ENCODE data around the gene TRIM24.

DNA sequence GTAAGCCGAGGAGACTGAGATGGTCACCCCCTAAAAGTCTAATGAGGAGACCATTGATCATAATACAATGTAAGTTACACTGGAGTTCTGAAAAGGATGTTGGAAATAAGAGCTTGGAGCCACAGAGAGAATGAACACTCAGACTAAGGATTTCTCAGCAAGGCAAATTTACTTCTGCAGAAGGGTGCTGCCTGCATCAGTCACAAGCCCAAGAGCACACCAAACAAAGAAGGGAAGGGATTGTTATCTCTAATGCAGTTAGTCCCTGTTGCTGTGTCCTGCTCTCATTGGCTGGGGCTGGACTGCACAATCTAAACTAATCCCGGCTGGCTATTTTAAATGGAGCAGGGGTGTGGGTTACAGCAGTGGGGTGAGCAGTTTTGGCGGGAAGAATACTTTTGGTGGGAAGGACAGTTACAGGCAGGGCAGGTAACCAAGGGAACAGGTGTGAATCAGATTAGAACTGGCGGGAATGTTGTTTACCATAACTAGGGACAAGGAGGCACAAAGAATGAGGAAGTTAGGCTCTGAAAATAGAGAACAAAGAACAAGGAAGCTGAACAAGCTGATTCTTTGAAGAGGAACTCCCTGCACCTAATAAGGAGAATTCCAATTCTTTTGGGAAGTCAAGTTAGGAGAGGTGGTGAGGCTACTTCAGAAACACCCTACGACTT is 30.3 kb upstream of the TRIM24 start:
- TF ChIP-seq, protein P1, sequence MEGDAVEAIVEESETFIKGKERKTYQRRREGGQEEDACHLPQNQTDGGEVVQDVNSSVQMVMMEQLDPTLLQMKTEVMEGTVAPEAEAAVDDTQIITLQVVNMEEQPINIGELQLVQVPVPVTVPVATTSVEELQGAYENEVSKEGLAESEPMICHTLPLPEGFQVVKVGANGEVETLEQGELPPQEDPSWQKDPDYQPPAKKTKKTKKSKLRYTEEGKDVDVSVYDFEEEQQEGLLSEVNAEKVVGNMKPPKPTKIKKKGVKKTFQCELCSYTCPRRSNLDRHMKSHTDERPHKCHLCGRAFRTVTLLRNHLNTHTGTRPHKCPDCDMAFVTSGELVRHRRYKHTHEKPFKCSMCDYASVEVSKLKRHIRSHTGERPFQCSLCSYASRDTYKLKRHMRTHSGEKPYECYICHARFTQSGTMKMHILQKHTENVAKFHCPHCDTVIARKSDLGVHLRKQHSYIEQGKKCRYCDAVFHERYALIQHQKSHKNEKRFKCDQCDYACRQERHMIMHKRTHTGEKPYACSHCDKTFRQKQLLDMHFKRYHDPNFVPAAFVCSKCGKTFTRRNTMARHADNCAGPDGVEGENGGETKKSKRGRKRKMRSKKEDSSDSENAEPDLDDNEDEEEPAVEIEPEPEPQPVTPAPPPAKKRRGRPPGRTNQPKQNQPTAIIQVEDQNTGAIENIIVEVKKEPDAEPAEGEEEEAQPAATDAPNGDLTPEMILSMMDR (IDR thresholded peaks at IDR 0.05): no peak
- TF ChIP-seq POLR2AphosphoS5 (IDR thresholded peaks at IDR 0.05; ENCODE audit: low read depth, low read length): no peak
- TF ChIP-seq, protein P2, sequence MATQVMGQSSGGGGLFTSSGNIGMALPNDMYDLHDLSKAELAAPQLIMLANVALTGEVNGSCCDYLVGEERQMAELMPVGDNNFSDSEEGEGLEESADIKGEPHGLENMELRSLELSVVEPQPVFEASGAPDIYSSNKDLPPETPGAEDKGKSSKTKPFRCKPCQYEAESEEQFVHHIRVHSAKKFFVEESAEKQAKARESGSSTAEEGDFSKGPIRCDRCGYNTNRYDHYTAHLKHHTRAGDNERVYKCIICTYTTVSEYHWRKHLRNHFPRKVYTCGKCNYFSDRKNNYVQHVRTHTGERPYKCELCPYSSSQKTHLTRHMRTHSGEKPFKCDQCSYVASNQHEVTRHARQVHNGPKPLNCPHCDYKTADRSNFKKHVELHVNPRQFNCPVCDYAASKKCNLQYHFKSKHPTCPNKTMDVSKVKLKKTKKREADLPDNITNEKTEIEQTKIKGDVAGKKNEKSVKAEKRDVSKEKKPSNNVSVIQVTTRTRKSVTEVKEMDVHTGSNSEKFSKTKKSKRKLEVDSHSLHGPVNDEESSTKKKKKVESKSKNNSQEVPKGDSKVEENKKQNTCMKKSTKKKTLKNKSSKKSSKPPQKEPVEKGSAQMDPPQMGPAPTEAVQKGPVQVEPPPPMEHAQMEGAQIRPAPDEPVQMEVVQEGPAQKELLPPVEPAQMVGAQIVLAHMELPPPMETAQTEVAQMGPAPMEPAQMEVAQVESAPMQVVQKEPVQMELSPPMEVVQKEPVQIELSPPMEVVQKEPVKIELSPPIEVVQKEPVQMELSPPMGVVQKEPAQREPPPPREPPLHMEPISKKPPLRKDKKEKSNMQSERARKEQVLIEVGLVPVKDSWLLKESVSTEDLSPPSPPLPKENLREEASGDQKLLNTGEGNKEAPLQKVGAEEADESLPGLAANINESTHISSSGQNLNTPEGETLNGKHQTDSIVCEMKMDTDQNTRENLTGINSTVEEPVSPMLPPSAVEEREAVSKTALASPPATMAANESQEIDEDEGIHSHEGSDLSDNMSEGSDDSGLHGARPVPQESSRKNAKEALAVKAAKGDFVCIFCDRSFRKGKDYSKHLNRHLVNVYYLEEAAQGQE (IDR thresholded peaks at IDR 0.05; ENCODE audit: insufficient read depth in 1 of 2, low read depth in 2 of 2, low read length in 1 of 2): no peak

Data from Panc1 (cell line).